ENCODE measurements around the gene ARHGEF28.
A peak's percentile ranks its signal among the peaks of the same experiment; 100 is the strongest.

Gene ARHGEF28

DNA sequence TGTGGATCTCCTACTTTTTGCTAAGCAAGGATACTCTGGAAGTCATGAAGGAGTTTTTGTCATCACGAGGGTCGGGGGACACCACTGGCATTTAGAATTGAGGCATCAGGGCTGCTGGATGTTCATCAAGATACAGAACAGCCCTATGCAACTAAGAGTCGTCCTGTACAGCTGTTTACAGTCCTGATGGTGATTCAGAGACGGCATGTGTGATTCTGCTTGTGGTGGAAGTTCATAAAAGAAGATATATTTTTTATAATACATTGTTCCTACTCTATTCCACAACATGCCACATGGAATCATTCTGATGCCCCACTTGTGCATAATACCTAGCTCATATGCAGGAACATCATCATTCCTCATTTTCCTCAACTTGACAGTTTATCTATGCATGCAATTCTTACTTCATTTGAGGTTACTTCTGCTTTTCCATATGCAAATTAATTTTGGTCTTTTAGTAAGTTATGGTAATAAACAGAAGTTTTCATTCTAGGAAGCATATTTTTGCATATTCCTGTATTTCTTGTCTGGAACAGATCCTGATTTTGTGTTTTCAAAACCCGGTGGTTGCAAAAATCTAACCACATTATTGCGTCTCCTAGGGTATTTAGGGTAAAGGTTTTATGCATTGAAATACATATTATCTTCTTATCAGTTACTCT is 155.2 kb downstream of the ARHGEF28 start:
- Histone ChIP-seq H3K4me3 (replicated peaks; ENCODE audit: low read depth, low read length) (no peak overlapping the region), H3K36me3 (ENCODE audit: control insufficient read depth, insufficient read depth, low read length) (no peaks in the 10 kb centered on the region), H3K27me3 (replicated peaks; ENCODE audit: control insufficient read depth, insufficient read depth, low read length) (no peaks in the 10 kb centered on the region)
- no peak for DNase-seq (ENCODE audit: extremely low read depth, insufficient read length)
- TF ChIP-seq, protein P1, sequence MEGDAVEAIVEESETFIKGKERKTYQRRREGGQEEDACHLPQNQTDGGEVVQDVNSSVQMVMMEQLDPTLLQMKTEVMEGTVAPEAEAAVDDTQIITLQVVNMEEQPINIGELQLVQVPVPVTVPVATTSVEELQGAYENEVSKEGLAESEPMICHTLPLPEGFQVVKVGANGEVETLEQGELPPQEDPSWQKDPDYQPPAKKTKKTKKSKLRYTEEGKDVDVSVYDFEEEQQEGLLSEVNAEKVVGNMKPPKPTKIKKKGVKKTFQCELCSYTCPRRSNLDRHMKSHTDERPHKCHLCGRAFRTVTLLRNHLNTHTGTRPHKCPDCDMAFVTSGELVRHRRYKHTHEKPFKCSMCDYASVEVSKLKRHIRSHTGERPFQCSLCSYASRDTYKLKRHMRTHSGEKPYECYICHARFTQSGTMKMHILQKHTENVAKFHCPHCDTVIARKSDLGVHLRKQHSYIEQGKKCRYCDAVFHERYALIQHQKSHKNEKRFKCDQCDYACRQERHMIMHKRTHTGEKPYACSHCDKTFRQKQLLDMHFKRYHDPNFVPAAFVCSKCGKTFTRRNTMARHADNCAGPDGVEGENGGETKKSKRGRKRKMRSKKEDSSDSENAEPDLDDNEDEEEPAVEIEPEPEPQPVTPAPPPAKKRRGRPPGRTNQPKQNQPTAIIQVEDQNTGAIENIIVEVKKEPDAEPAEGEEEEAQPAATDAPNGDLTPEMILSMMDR (IDR thresholded peaks at IDR 0.05; ENCODE audit: insufficient read depth, low read length, poor library complexity, severe bottlenecking): no peak

DNA sequence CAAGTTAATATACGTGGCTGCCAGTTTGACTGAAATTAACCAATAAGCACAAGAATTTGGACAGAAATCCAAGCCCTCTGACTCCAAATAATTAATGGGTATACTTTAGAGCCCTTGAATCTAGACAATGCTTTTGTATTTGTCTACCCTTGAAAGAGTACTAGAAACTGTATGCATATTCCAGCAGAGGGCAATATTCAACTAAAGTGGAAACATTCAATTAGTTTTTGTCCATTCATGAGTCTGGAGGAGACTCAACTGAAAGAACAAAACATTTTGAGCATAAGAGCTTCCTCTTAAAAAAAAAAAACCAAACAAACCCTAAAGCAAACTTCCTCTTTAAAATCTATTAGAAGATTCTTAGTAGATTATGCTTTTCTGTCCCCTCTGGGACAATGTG is 157.8 kb downstream of the ARHGEF28 start:
- no peaks in the 10 kb centered on the region for H3K27me3 ChIP-seq (replicated peaks; ENCODE audit: control insufficient read depth, insufficient read depth, low read length)
- no peak overlapping the region for H3K4me3 ChIP-seq (replicated peaks; ENCODE audit: low read depth, low read length)
- no peaks in the 10 kb centered on the region for H3K36me3 ChIP-seq (ENCODE audit: control insufficient read depth, insufficient read depth, low read length)
- TF ChIP-seq, protein P1 (IDR thresholded peaks at IDR 0.05; ENCODE audit: insufficient read depth, low read length, poor library complexity, severe bottlenecking): peak; percentile 37
- DNase-seq (ENCODE audit: extremely low read depth, insufficient read length): no peak

DNA sequence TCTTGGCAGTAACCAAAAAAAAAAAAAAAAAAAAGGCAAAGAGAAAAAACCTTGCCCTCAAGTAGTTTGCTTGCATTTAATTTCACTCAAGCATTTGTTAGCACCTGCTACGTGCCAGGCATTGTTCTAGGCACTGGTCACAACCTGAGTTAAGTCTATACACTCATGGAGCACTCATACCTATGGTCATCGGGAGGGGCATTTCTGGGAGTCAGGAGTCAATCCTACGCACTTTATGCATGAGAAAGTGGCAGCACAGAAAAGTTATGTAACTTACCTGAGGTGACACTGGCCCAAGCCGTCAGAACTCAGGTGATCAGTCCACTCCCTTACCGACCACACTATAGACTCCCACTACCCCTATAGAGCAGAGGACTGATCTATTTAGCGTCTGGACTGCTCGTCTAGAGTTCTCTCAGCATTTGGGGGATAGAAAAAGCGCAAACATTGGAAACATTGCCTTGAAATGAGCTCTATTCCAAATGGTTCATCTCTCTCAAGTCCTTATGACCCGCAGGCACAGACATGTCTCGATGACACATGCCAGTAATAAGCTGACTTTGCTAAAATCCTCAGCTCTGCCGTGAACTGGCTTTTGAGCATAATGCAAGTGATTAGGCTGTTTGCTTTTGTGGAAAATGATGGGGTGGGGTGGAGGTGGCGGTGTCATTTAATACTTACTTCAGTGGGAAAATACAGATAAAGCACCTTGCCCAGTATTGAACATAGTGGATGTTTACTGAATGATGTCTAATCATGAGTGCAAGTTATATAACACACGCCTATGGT is 160.2 kb downstream of the ARHGEF28 start:
- H3K27me3 ChIP-seq (replicated peaks; ENCODE audit: control insufficient read depth, insufficient read depth, low read length): no peaks in the 10 kb centered on the region
- TF ChIP-seq, protein P1 (IDR thresholded peaks at IDR 0.05; ENCODE audit: insufficient read depth, low read length, poor library complexity, severe bottlenecking): no peak
- no peaks in the 10 kb centered on the region for H3K36me3 ChIP-seq (ENCODE audit: control insufficient read depth, insufficient read depth, low read length)
- no peak for DNase-seq (ENCODE audit: extremely low read depth, insufficient read length)
- no peak overlapping the region for H3K4me3 ChIP-seq (replicated peaks; ENCODE audit: low read depth, low read length)

DNA sequence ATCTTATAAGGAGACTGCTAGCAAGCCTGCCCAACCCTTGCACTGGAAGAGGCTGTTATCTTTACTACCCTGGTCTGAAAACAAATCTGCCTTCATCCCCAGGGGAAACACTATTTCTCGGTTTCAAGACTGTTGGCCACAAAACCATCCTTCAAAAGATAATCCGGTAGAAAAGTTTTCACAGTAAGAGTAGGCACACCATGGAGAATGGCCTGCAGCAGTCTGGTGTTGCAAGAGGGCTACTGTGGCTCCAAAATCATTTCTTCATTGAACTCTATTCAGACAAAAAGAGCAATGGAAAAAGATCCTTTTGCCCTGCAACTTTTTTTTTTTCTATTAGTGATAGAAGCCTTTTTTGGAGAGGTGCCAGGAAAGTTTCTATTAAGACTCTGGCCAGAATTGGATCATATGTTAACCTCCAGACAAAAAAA is 163.9 kb downstream of the ARHGEF28 start:
- no peak for DNase-seq (ENCODE audit: extremely low read depth, insufficient read length)

DNA sequence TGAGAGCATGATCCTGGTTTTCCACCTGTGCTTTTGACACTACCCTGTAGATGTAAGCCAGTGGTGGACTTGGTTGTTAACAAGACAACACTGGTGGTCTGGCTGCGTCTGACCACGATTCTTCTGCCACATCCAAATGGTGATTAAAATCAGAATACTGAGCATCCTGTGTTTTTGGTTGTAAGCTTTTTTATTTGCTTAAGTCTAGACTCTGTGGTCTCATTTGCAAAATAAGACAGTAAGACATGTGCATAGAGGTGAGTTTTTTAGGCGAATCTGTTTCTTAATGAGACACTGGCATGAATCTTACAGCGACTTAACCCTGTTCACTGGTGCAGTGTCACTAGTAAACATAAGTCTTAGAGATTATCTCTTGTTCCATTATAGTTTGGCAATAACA is 165.4 kb downstream of the ARHGEF28 start:
- no peaks in the 10 kb centered on the region for H3K27me3 ChIP-seq (replicated peaks; ENCODE audit: control insufficient read depth, insufficient read depth, low read length)
- no peak for DNase-seq (ENCODE audit: extremely low read depth, insufficient read length)
- TF ChIP-seq, protein P1 (IDR thresholded peaks at IDR 0.05; ENCODE audit: insufficient read depth, low read length, poor library complexity, severe bottlenecking): no peak
- no peaks in the 10 kb centered on the region for H3K36me3 ChIP-seq (ENCODE audit: control insufficient read depth, insufficient read depth, low read length)
- H3K4me3 ChIP-seq (replicated peaks; ENCODE audit: low read depth, low read length): no peak overlapping the region

More for the DNA sequence above, 163.9 kb downstream of the ARHGEF28 start:
- no peaks in the 10 kb centered on the region for H3K27me3 ChIP-seq (replicated peaks; ENCODE audit: control insufficient read depth, insufficient read depth, low read length)
- H3K36me3 ChIP-seq (ENCODE audit: control insufficient read depth, insufficient read depth, low read length): no peaks in the 10 kb centered on the region
- TF ChIP-seq, protein P1 (IDR thresholded peaks at IDR 0.05; ENCODE audit: insufficient read depth, low read length, poor library complexity, severe bottlenecking): no peak
- H3K4me3 ChIP-seq (replicated peaks; ENCODE audit: low read depth, low read length): no peak overlapping the region

Data from GM06990 (cell line).